Neutrophil (primary cell): Measurements from ENCODE around the gene ABCE1.

ENCODE experiments used
- H3K27ac ChIP-seq: fragments of 200-600 bp; sonication (generic); 2 replicates; pipeline ENCODE4 v1.5.1; 2016; ENCODE audit warnings: mild to moderate bottlenecking, moderate library complexity
- H3K27me3 ChIP-seq: fragments of 200-600 bp; sonication (generic); 2 replicates; pipeline ENCODE4 v1.6.0; 2016; ENCODE audit warnings: mild to moderate bottlenecking
- H3K36me3 ChIP-seq: fragments of 200-600 bp; sonication (generic); 2 replicates; pipeline ENCODE4 v1.5.1; 2017
- H3K4me1 ChIP-seq, 2 experiments: fragments of 200-600 bp in 1 of 2; sonication (generic) in 1 of 2; 1 replicate in 1 of 2; 2 replicates in 1 of 2; pipeline versions ENCODE4 v1.5.1 to v1.6.1; 2013 to 2016; ENCODE audit warnings: low read depth in 1 of 2, low read length in 1 of 2, mild to moderate bottlenecking in 1 of 2, moderate library complexity in 1 of 2; ENCODE audit not compliant: control insufficient read depth in 1 of 2, insufficient read depth in 1 of 2
- H3K4me3 ChIP-seq, 2 experiments: fragments of 200-600 bp in 1 of 2; sonication (generic) in 1 of 2; 1 replicate in 1 of 2; 2 replicates in 1 of 2; pipeline ENCODE4 v1.5.1; 2013 to 2016; ENCODE audit warnings: low read depth in 1 of 2, low read length in 1 of 2, mild to moderate bottlenecking in 1 of 2, moderate library complexity in 1 of 2
- H3K9me3 ChIP-seq: fragments of 200-600 bp; sonication (generic); 2 replicates; pipeline ENCODE4 v1.5.1; 2016
- TF ChIP-seq, protein P1 (sequence below): fragments of 200-600 bp; sonication (generic); IDR thresholded peaks from 2 replicates; pipeline ENCODE4 v1.5.1; 2016; ENCODE audit warnings: antibody characterized with exemption

The ABCE1 gene

DNA sequence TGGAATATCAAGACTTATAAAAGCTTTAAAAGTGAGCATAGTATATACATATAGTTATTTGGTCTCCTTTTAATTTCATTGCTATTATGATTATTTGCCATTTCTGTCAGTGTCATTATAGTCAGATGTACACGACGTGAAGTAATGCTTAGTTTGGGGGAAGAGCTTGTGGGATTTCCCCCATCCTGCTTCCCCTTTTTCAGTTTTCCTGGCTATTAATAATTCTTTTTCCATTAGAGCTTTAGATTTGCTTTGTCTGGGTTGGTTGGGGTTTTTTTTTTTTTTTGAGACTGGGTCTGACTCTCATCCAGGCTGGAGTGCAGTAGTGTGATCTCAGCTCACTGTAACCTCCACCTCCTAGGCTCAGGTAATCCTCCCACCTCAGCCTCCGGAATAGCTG, 5.4 kb downstream of the ABCE1 start:
- Histone ChIP-seq H3K4me1 (peaks cover 13 to 16% of the 10 kb centered on the region in 2 experiments), H3K36me3 (peaks cover 10% of the 10 kb centered on the region)

DNA sequence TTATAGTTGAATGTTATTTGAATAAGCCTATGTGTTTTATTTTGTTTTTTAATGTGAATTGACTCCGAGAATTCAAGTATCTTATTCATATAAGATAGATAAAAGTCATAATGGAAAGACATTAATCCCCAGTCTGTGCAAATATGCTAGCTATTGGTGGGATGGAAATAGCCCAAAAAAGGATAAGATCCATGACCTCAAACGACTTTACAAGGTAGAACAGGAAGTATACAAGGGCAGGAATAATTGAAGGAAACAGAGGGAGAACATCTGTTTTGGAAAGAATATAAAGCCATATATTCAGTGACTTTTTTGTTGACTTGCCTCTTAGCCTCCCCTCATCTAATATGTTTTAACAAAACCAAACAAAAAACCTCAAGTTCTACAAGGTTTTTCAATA, 9.0 kb downstream of the ABCE1 start:
- H3K36me3 ChIP-seq = peaks cover 19% of the 10 kb centered on the region
- H3K4me1 ChIP-seq = no peaks in the 10 kb centered on the region
- H3K4me3 ChIP-seq = no peak overlapping the region
- TF ChIP-seq, protein P1, sequence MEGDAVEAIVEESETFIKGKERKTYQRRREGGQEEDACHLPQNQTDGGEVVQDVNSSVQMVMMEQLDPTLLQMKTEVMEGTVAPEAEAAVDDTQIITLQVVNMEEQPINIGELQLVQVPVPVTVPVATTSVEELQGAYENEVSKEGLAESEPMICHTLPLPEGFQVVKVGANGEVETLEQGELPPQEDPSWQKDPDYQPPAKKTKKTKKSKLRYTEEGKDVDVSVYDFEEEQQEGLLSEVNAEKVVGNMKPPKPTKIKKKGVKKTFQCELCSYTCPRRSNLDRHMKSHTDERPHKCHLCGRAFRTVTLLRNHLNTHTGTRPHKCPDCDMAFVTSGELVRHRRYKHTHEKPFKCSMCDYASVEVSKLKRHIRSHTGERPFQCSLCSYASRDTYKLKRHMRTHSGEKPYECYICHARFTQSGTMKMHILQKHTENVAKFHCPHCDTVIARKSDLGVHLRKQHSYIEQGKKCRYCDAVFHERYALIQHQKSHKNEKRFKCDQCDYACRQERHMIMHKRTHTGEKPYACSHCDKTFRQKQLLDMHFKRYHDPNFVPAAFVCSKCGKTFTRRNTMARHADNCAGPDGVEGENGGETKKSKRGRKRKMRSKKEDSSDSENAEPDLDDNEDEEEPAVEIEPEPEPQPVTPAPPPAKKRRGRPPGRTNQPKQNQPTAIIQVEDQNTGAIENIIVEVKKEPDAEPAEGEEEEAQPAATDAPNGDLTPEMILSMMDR = no peak
- H3K9me3 ChIP-seq = no peaks in the 10 kb centered on the region
- no peak overlapping the region for H3K27ac ChIP-seq
- no peaks in the 10 kb centered on the region for H3K27me3 ChIP-seq

More for the DNA sequence above, 5.4 kb downstream of the ABCE1 start:
- TF ChIP-seq, protein P1 = no peak
- H3K4me3 ChIP-seq = no peak overlapping the region
- H3K27me3 ChIP-seq = no peaks in the 10 kb centered on the region
- no peak overlapping the region for H3K27ac ChIP-seq
- no peaks in the 10 kb centered on the region for H3K9me3 ChIP-seq

DNA sequence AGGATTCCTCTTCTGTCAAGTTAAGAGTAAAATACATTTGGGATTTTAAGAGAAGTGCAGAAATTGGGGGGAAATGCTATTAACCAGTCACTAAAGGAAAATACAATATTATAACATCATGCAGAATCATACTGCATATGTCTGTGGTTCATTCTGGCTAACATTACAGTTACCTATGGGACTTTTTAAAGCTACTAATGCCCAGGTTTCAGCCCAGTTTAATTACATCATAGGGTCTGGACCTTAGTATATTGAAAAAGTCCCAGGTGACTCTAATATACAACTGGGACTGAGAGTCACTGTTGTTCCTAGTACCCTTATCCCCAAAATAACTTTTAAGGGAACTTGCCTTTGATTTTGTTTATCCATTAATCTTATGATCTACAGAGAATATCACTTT, 10.0 kb downstream of the ABCE1 start:
- Histone ChIP-seq H3K4me3 (no peak overlapping the region), H3K4me1 (no peaks in the 10 kb centered on the region), H3K27me3 (no peaks in the 10 kb centered on the region), H3K9me3 (no peaks in the 10 kb centered on the region), H3K36me3 (peaks cover 27% of the 10 kb centered on the region), H3K27ac (no peak overlapping the region)
- TF ChIP-seq, protein P1 = no peak

DNA sequence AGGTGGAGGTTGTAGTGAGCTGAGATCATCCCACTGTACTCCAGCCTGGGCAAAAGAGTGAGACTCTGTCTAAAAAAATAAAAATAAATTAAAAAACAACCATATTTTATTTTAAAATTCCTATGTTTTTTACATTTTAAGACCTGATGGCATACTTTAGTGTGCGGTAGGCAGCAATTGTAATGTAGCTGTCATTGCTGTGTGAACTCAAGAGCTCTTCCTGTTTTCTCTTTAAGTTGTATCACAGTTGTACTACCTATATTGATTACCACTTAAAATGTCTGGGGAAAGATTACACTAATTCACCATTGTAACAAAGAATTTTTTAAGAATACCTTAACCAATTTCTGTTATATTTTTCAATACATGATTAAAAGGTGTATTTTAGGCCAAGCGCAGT, 27.3 kb downstream of the ABCE1 start:
- no peak overlapping the region for H3K4me3 ChIP-seq
- no peak overlapping the region for H3K27ac ChIP-seq
- TF ChIP-seq, protein P1 = no peak
- no peaks in the 10 kb centered on the region for H3K27me3 ChIP-seq
- no peaks in the 10 kb centered on the region for H3K4me1 ChIP-seq
- no peaks in the 10 kb centered on the region for H3K9me3 ChIP-seq
- H3K36me3 ChIP-seq = peaks cover 34% of the 10 kb centered on the region

DNA sequence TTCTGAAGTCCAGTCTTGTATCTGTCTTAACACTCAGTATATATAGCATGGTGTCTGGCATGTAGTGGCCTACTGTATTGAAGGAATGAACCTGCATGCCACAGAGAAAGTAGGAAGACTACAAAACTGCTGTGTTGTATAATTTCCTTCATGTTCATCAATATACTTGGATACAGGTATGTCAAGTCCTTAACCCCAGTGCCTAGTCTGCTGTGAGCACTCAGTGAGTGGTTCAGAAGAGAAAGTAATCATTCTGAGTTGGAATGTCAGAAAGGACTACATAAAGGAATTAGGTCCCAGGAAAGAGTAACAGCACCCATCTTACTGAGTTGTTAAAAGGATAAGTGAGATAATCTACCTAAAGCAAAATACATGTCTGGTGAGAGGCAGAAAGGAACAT, 32.0 kb downstream of the ABCE1 start:
- Histone ChIP-seq H3K9me3 (no peaks in the 10 kb centered on the region), H3K27me3 (no peaks in the 10 kb centered on the region), H3K4me1 (no peaks in the 10 kb centered on the region), H3K4me3 (no peak overlapping the region), H3K27ac (no peak overlapping the region), H3K36me3 (peaks cover 12% of the 10 kb centered on the region)
- TF ChIP-seq, protein P1 = no peak
